ENCODE results near the gene ALDH3B1. TPM values are rescaled to one million over a fixed set of nuclear protein-coding genes. Genes with fewer than 3 reads are reported as not detected.

Gene ALDH3B1
- total and polyA plus RNA-seq, 2 of the 4 experiments (the other 2 are of a cell fraction), result 11.8 to 22.8 TPM

GRCh38 chr11:68017980-68018729 is 8.0 kb downstream of the ALDH3B1 start:
- H2AK5ac ChIP-seq (ENCODE audit: low read depth, low read length), result no peak overlapping the region; the same call in 1 of the 2 replicates
- H2AK9ac ChIP-seq (replicated peaks; ENCODE audit: low read depth, low read length, poor library complexity), result peak overlapping the region; percentile 45
- H3K4ac ChIP-seq (ENCODE audit: low read depth, low read length), result no peak overlapping the region; the same call in 1 of the 2 replicates
- H3K27me3 ChIP-seq (ENCODE audit: control insufficient read depth, insufficient read depth, low read length), result no peaks in the 10 kb centered on the region
- H3K9me3 ChIP-seq (ENCODE audit: control insufficient read depth, insufficient read depth, low read length), result no peaks in the 10 kb centered on the region
- H3K23ac ChIP-seq (ENCODE audit: low read depth, low read length), result no peak overlapping the region
- H3K14ac ChIP-seq (replicated peaks; ENCODE audit: low read depth, low read length), result no peak overlapping the region
- no peak overlapping the region for H3K27ac ChIP-seq (ENCODE audit: insufficient read depth, low read length)
- intact Hi-C loops (cut with micrococcal nuclease), result no loop called here
- no peak overlapping the region for H3K9ac ChIP-seq (ENCODE audit: low read depth, low read length)
- H3K56ac ChIP-seq (ENCODE audit: extremely low read depth, insufficient read depth, low read length), result no peak overlapping the region
- no peak overlapping the region for H4K5ac ChIP-seq (ENCODE audit: low read depth, low read length)
- H3K4me3 ChIP-seq (ENCODE audit: insufficient read depth, low read depth, low read length), result no peak overlapping the region
- in situ Hi-C loops (cut with MboI; ENCODE audit: low sequenced_read_pairs), result no loop called here
- H4K8ac ChIP-seq (ENCODE audit: low read depth in 2 of 2, low read length in 2 of 2), result no peak overlapping the region; a peak in 1 of 4 replicates
- TF ChIP-seq RAD21 (IDR thresholded peaks at IDR 0.05; ENCODE audit: low read length) (no peak), USF2 (IDR thresholded peaks at IDR 0.05; ENCODE audit: low read depth, low read length) (no peak), ELK1 (IDR thresholded peaks at IDR 0.05; ENCODE audit: borderline replicate concordance, low read depth, low read length) (no peak), CEBPB (IDR thresholded peaks at IDR 0.05; ENCODE audit: low read depth, low read length) (no peak), RCOR1 (IDR thresholded peaks at IDR 0.05; ENCODE audit: insufficient replicate concordance, low read length) (no peak), CHD1 (IDR thresholded peaks at IDR 0.05; ENCODE audit: low read depth, low read length) (no peak), MAFK (IDR thresholded peaks at IDR 0.05; ENCODE audit: low read depth, low read length) (no peak), SMC3 (IDR thresholded peaks at IDR 0.05; ENCODE audit: low read depth, low read length) (no peak)
- H3K36me3 ChIP-seq (ENCODE audit: control insufficient read depth, insufficient read depth, low read length), result peaks cover 10% of the 10 kb centered on the region; the same call in 1 of the 2 replicates
- no peak overlapping the region for H4K91ac ChIP-seq (ENCODE audit: insufficient read depth, low read depth, low read length)
- H3K79me1 ChIP-seq (ENCODE audit: low read depth in 1 of 2, low read length in 2 of 2), result peaks cover 10 to 17% of the 10 kb centered on the region in 2 experiments; a peak in 3 of 4 replicates
- no peak overlapping the region for H3K4me2 ChIP-seq (ENCODE audit: low read depth, low read length)
- POLR2A ChIA-PET (ENCODE audit: unreplicated experiment), result no interaction called here
- no peak overlapping the region for H2BK15ac ChIP-seq (ENCODE audit: low read depth, low read length)
- ATAC-seq (ENCODE audit: low read depth), result no peak
- H3K4me1 ChIP-seq (ENCODE audit: control insufficient read depth, insufficient read depth, low read length), result peaks cover 23% of the 10 kb centered on the region
- WGBS, 2 experiments (ENCODE audit: extremely low coverage in 2 of 2, insufficient read length in 1 of 2), result 82% methylated on average over 11 of the region's 27 CpGs; no CpG with 5 or more reads in 1 of the 2 experiments
- DNase-seq, result no peak
- no peak overlapping the region for H2AFZ ChIP-seq (replicated peaks; ENCODE audit: low read length, poor library complexity)
- no peaks in the 10 kb centered on the region for H4K20me1 ChIP-seq (ENCODE audit: insufficient read depth, low read length)
- no peak overlapping the region for H2BK5ac ChIP-seq (ENCODE audit: low read depth, low read length, poor library complexity, severe bottlenecking)
- CTCF ChIA-PET, result no interaction called here
- H2BK20ac ChIP-seq (ENCODE audit: low read depth, low read length), result no peak overlapping the region
- H3K9me1 ChIP-seq (ENCODE audit: insufficient read depth, low read length), result peaks cover 13% of the 10 kb centered on the region
- no peak overlapping the region for H2BK120ac ChIP-seq (ENCODE audit: low read depth, low read length)
- BruUV-seq (replicated peaks), result no TSS peak
- dilution Hi-C loops (cut with HindIII; ENCODE audit: low sequenced_read_pairs, unreplicated experiment), result no loop called here
- H3K18ac ChIP-seq (ENCODE audit: low read depth, low read length), result no peak overlapping the region

Data from IMR-90 (cell line).